GM19023 (cell line): ENCODE measurements around the gene TEDC1.

Experiments used
- ATAC-seq: cut with Tn5 transposase; IDR thresholded peaks from one replicate; pipeline ENCODE4 v1.9.1; 2021; ENCODE audit warnings: mild to moderate bottlenecking, moderate library complexity; ENCODE audit not compliant: unreplicated experiment

TEDC1 gene

DNA sequence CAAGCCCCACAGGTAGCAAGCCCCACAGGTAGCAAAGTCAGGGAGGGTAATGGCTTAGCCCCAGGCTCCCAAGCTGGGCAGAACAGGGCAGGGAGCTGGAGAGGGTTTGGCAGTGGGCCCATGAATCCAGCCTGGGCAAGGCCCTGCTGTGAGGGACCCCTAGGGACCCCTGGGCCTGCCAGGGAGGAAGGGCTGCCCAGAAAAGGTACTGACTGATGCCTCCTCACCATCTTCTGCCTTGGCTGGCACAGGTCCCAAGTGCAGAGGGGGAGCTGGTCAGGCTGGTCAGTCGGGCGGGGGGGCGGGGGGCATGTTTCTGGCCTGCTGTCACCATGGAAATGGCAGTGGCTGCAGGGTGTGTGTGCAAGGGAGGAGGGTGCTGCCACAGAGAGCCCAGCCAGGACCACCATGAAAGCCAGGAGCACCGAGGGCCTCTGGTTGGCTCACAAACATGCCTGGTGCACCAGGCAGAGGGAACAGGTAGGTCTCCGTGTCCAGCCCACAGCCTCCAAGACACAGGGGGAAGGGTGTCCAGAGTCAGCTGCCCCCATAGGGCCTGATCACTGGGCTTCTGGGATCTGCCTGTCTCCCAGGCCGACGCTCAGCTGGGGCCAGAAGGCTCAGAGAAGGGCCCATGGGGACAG is 17.9 kb upstream of the TEDC1 start:
- no peak for ATAC-seq

GRCh38 chr14:105473677-105474482 is 17.2 kb upstream of the TEDC1 start:
- no peak for ATAC-seq

DNA sequence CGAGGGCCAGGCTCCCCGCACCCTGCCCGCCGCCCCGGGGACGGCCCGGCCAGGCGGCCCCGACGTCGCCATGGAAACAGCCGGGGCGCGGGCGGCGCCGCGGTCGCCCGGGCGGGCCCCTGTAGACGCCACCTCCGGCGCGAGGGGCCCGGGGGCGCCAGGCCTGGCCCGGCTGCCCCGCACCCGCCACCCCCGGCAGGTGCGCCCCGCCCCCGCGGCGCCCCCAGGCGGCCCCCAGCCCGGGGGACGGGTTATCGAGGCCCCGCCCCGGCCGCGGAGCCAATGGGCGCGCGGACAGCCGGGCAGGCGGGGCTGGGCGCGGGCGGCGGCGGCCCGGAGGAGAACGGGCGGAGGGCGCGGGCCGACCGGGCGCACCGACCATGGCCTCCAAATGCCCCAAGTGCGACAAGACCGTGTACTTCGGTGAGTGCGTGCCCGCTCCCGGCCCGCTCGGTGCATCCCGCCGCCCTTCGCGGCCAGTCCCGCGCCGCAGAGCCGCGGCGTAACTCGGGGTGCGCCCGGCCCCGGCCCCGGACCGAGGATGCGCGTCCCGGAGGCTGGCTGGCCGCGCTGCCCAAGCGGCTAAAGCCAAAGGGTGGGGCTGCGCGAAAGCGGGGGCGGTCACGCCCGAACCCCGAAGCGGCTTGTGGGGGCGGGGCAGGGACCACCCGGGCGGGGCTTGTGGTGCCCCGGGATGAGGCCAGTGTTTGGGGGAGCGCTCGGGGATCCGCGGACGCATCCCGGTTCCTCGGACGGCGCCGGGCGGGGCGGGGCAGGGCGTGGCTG is 16.4 kb upstream of the TEDC1 start, which contains the start of gene CRIP2:
Gene CRIP2, plus strand, starts transcription at position 339 of the 786 bp plus-strand sequence. Its CDS starts 42 bp downstream, at position 381.
- no peak for ATAC-seq

DNA sequence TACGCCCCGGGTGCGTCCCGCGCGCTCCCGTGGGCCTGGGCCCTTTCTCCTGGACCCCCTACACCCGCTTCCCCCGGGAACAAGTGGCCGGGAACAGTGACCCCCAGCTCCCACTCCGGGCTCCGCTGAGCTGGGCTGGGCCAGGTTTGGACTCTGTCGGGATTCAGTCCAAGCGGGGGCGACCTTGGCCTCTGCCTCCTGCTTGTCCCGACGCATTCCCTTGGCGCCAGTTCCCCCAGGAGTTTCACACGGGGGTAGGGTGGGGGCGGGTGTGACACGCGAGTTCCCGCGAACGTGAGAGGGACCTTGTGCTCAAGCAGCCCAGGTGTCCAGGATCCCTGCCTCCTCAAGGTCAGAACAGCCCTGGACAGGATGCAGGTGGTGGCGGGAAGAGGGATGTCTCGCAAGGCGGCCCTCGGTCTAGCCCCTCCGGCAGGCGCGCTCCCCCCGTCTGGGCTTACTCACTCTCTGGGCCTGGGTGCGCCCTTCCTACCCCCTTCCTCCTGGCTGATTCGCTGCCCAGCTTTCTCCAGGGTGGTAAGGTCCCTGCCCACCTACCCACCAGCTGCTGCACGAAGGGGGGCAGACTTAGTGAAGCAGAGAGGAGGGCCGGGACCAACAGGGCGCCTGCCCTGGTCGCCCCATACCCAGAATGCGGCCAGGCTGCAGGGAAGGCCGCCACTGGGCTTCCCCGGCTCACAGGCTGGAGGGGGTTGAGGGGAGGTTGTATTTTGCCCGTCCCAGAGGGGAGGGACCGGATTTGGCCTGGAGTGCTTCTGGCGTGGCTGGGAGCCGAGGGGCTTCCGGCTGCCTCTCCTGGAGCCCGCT is 15.6 kb upstream of the TEDC1 start:
- ATAC-seq: no peak

DNA sequence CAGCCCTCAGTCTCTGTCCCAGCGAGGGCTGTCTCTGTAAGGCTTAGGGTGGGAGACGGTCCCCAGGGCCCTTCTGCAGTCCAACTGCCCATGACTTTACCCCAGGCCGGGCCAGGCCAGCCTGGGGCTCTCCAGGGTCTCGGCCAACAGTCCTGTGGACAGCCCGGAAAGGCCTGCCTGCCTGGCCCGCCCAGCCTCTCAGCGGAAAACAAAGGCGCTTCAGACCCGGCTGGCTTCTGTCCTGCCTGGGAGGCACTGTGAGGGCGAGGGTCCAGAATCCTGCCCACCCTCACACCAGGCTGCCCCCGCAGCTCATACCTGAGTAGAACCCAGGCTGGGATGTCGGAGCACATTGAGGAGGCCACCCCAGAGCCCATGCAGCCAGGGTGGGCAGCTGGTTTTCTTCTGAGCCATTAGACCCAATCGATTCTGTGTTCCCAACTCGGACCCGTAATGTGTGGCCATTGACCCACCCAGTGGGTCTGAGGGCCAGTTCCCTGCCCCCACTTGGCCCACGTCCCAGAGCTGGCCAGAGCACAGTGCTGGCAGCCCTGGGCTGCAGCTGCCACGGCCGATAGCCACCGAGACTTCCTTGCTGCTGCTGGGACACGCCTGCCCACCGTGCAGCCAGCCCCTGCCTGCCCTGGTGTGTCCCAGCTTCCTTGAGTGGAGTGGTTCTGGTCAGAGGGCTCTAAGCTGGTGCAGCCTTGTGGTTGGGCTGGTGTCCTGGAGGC is 14.8 kb upstream of the TEDC1 start:
- no peak for ATAC-seq

GRCh38 chr14:105476831-105477659 is 14.0 kb upstream of the TEDC1 start:
- no peak for ATAC-seq

DNA sequence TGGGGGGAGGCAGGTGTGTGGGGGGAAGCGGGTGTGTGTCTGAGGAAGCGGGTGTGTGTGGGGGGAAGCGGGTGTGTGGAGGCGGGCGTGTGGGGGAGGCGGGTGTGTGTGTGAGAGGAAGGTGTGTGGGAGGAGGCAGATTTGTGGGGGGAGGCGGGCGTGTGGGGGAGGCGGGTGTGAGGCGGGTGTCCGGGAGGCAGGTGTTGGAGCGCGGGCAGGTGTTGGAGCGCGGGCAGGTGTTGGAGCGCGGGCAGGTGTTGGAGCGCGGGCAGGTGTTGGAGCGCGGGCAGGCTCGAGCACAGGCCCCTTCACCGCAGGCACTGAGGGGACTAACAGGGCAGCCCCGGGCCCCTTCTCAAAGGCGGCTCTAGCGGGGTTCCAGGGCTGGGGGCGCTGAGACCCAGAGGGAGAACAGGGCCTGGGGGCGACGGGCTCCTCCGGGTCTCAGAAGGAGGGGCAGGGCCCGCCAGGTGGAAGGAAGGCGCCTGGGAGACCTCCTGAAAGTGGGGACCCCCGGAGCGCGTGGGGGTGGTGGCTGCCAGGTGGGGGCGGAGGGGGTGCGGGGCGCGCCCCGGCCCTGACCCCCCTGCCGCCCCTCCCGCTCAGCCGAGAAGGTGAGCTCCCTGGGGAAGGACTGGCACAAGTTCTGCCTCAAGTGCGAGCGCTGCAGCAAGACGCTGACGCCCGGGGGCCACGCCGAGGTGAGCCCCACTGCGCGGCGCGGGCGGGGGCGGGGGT is 13.2 kb upstream of the TEDC1 start:
- ATAC-seq: no peak

DNA sequence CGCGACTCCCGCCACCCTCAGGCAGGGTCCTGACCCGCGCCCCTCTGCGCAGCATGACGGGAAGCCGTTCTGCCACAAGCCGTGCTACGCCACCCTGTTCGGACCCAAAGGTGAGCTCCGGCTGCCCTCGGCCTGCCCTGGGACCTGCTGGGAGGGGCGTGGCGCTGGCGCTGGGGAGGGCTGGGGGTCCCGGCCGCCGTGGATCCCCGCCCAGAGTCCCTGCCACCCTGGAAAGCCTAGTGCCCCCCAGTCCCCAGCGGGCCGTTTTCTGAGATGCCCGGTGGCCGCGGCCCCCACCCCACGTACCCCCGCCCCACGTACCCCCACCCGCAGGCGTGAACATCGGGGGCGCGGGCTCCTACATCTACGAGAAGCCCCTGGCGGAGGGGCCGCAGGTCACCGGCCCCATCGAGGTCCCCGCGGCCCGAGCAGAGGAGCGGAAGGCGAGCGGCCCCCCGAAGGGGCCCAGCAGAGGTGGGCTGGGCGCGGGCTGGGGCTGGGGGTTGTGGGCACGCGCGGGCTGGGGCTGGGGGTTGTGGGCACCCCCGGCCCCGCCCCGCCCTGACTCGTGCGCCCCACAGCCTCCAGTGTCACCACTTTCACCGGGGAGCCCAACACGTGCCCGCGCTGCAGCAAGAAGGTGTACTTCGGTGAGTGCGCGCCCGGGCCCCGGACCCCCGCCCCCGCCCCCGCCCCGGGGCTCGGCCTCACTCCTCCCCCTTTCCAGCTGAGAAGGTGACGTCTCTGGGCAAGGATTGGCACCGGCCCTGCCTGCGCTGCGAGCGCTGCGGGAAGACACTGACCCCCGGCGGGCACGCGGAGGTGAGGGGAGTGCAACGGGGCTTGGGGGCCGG is 12.4 kb upstream of the TEDC1 start:
- ATAC-seq: no peak

DNA sequence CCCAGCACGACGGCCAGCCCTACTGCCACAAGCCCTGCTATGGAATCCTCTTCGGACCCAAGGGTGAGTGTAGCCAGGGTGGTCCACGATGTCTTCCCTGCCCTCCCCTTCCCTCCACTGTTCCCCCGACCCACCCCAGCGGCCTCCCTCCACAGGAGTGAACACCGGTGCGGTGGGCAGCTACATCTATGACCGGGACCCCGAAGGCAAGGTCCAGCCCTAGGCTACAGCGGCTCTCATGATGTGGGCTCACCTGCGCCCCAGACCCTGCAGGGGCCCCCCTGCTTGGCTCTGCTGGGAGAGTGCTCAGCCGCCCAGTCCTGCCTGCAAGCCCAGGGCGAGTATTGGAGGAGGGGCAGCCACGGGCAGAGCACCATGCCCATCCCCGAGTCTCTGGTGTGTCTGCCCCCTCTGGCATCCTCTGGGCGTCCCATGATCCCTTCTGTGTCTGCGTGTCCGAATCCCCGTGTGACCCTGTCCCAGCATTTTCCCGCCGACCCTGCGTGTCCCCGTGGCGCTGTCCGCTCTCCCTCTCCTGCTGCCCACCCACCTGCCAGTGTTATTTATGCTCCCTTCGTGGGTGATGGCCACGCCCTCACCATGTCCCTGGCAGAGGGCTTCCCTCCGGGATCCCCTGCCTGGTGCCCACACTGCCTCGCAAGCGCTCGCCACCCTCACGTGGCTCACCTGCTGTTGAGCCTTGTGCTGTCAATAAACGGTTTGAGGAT is 11.5 kb upstream of the TEDC1 start:
- ATAC-seq: no peak

DNA sequence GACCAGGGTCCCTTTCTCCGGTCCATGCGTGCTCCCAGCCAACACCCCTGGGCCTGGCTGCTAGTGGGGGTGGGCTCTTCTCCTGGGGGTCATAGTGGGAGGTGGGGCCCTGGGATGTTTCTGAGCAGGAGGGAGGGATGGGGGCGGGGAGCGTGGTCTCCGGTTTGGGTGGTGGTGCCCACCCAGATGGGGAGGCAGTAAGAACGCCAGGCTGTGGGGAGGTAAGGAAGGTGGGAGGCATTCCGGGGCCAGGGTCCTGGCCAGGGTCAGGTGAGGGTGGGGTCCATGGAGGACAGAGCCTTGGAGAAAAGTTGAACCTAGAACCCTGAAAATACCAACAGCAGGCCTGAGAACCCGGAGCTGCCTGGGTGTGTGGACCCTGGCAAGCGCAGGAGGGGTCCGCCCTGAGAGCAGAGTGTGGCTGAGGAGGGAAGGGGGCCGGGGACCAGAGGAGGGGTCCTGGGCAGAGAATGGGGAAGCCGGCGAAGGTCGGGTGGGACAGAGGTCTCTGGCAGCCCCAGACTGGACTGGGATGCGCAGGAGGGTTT is 10.8 kb upstream of the TEDC1 start:
- no peak for ATAC-seq

GRCh38 chr14:105480807-105481801 is 9.9 kb upstream of the TEDC1 start:
- ATAC-seq: peak; percentile 56

DNA sequence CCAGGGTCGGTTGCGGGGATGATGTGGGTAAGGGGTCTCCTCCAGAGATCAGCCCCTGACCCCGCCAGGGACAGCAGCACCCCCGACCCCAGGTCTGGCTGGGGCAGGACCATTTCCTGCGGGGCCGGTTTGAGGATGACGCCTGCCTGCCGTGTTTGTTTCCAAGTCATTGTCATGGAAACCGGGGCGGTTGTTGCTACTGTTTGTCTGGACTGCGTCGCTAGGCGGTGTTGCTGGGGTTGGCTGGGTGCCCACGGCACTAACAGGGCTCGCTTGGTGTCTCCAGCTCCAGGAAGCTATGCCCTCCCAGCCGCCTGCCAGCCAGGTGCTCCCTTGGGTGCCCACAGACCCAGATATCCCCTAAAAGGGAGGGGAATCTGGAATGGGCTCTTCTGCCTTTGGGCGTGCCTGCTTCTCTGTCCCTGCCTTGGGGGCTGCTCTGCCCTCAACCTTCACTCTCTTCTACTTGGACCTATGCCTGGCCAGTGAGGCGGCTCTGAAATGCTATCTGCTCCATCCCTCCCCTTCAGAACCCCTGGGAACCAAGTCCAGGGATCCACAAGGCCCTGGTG is 9.1 kb upstream of the TEDC1 start:
- peak; percentile 44 for ATAC-seq

- ATAC-seq: no peak
Observed at GRCh38 chr14:105482486-105483110, 8.4 kb upstream of the TEDC1 start.

GRCh38 chr14:105483300-105484068 is 7.6 kb upstream of the TEDC1 start:
- no peak for ATAC-seq
